Measurements from ENCODE around the gene ADAD2.

ADAD2 gene

GRCh38 chr16:84186685-84187437 is 4.1 kb upstream of the ADAD2 start, which contains the start of gene TAF1C:
TSS of gene TAF1C (minus strand) at chr16:84187057. CDS start at chr16:84184988, 2,069 bp downstream.
- peak; percentile 95 for DNase-seq (ENCODE audit: low read depth, low spot score)
- peak within 1 kb of the TSS; percentile 100 for H3K9ac ChIP-seq (ENCODE audit: insufficient read length, low read depth)
- no peaks in the 10 kb centered on the region for H3K9me3 ChIP-seq (ENCODE audit: insufficient read depth, low read length)
- TF ChIP-seq YY1 (IDR thresholded peaks at IDR 0.05; ENCODE audit: insufficient read depth, insufficient read length) (no peak), SUZ12 (IDR thresholded peaks at IDR 0.05; ENCODE audit: extremely low read depth, insufficient read depth, insufficient read length) (no peak), ZNF274 (IDR thresholded peaks at IDR 0.05; ENCODE audit: low read depth, low read length) (no peak)
- H3K4me1 ChIP-seq (ENCODE audit: insufficient read depth, insufficient read length) = peaks cover 3% of the 10 kb centered on the region
- no peaks in the 10 kb centered on the region for H3K27me3 ChIP-seq (ENCODE audit: insufficient read depth, insufficient read length)
- peaks cover 37% of the 10 kb centered on the region for H3K36me3 ChIP-seq (ENCODE audit: insufficient read depth, insufficient read length, low read length)
- peak within 1 kb of the TSS; percentile 100 for H3K4me3 ChIP-seq (ENCODE audit: insufficient read length, low read depth)

DNA sequence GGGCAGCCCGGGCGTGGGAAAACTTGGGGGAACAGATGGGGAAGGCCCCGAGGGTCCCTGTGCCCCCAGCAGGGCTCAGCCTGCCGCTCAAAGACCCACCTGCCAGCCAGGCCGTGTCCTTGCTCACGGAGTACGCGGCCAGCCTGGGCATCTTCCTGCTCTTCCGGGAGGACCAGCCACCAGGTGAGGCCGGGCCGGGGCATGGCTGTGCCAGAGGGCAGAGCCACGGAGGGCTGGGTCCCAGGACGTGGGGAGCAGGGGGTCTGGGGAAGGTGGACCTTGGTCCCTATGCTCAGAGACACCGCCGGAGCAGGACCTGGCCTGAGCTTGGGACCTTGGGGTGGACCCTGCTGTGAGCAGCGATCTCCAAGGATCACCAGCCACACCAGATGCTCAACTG is 509 bp downstream of the ADAD2 start:
- Histone ChIP-seq H3K36me3 (ENCODE audit: insufficient read depth, insufficient read length, low read length) (no peaks in the 10 kb centered on the region), H3K9me3 (ENCODE audit: insufficient read depth, low read length) (no peaks in the 10 kb centered on the region), H3K27me3 (ENCODE audit: insufficient read depth, insufficient read length) (no peaks in the 10 kb centered on the region), H3K4me3 (ENCODE audit: insufficient read length, low read depth) (no peak overlapping the region), H3K4me1 (ENCODE audit: insufficient read depth, insufficient read length) (peaks cover 15% of the 10 kb centered on the region), H3K9ac (ENCODE audit: insufficient read length, low read depth) (no peak overlapping the region)
- DNase-seq (ENCODE audit: low read depth, low spot score) = no peak
- TF ChIP-seq ZNF274 (IDR thresholded peaks at IDR 0.05; ENCODE audit: low read depth, low read length) = no peak
- no peak for TF ChIP-seq SUZ12 (IDR thresholded peaks at IDR 0.05; ENCODE audit: extremely low read depth, insufficient read depth, insufficient read length)
- no peak for TF ChIP-seq YY1 (IDR thresholded peaks at IDR 0.05; ENCODE audit: insufficient read depth, insufficient read length)

GRCh38 chr16:84193480-84193879 is 2.5 kb downstream of the ADAD2 start:
- Histone ChIP-seq H3K4me1 (ENCODE audit: insufficient read depth, insufficient read length) (peaks cover 19% of the 10 kb centered on the region), H3K9ac (ENCODE audit: insufficient read length, low read depth) (no peak overlapping the region), H3K4me3 (ENCODE audit: insufficient read length, low read depth) (no peak overlapping the region), H3K27me3 (ENCODE audit: insufficient read depth, insufficient read length) (no peaks in the 10 kb centered on the region), H3K9me3 (ENCODE audit: insufficient read depth, low read length) (no peaks in the 10 kb centered on the region), H3K36me3 (ENCODE audit: insufficient read depth, insufficient read length, low read length) (no peaks in the 10 kb centered on the region)
- no peak for DNase-seq (ENCODE audit: low read depth, low spot score)
- no peak for TF ChIP-seq YY1 (IDR thresholded peaks at IDR 0.05; ENCODE audit: insufficient read depth, insufficient read length)
- TF ChIP-seq SUZ12 (IDR thresholded peaks at IDR 0.05; ENCODE audit: extremely low read depth, insufficient read depth, insufficient read length) = no peak
- no peak for TF ChIP-seq ZNF274 (IDR thresholded peaks at IDR 0.05; ENCODE audit: low read depth, low read length)

DNA sequence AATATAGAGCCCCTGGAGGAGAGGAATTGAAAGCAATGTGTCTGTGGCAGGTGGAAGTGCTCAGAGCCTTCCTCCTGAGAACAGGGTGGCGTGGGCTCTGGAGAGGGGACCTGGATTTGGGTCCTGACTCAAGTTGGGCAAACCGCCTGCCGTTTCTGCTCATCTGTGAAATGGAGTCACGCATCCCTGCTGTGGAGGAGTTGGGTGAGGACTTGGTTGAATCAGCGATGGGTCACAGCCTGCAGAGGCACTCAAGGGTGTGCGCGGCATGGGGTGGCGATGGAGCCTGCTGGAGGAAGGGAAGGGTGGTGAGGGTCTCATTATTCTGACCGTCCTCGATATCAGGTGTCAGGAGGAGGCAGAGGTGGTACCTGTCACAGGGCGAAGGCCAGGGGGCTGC is 3.1 kb downstream of the ADAD2 start:
- Histone ChIP-seq H3K4me3 (ENCODE audit: insufficient read length, low read depth) (no peak overlapping the region), H3K4me1 (ENCODE audit: insufficient read depth, insufficient read length) (peaks cover 19% of the 10 kb centered on the region), H3K9ac (ENCODE audit: insufficient read length, low read depth) (no peak overlapping the region), H3K36me3 (ENCODE audit: insufficient read depth, insufficient read length, low read length) (no peaks in the 10 kb centered on the region), H3K27me3 (ENCODE audit: insufficient read depth, insufficient read length) (no peaks in the 10 kb centered on the region), H3K9me3 (ENCODE audit: insufficient read depth, low read length) (no peaks in the 10 kb centered on the region)
- TF ChIP-seq ZNF274 (IDR thresholded peaks at IDR 0.05; ENCODE audit: low read depth, low read length) = no peak
- no peak for TF ChIP-seq SUZ12 (IDR thresholded peaks at IDR 0.05; ENCODE audit: extremely low read depth, insufficient read depth, insufficient read length)
- TF ChIP-seq YY1 (IDR thresholded peaks at IDR 0.05; ENCODE audit: insufficient read depth, insufficient read length) = no peak
- no peak for DNase-seq (ENCODE audit: low read depth, low spot score)

DNA sequence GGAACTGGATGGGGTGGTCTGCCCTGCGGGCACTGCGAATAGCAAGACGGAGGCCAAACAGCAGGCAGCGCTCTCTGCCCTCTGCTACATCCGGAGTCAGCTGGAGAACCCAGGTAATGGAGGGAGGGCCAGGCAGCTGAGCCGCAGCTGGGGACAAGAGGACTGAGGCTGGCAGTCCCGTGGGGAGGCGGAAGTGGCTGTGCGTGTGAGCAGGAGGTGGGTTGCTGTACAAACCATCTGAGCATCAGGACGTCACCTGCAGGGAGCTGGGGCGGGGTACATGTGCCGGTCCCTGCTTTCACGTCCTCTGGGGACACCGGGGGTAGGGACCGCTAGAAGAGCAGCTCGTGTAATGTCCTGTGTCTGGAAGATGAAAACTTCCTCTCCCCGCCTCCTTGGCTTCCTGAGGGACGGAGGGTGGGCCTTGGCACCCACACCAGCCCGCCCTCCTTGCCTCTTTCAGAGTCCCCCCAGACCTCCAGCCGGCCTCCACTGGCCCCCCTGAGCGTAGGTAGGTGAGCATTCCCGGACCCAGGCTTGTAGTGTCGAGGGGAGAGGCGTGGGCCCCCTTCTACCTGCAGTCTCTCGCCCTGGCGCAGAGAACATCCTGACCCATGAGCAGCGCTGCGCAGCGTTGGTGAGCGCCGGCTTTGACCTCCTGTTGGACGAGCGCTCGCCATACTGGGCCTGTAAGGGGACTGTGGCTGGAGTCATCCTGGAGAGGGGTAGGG is 3.7 kb downstream of the ADAD2 start:
- Histone ChIP-seq H3K27me3 (ENCODE audit: insufficient read depth, insufficient read length) (no peaks in the 10 kb centered on the region), H3K4me1 (ENCODE audit: insufficient read depth, insufficient read length) (peaks cover 20% of the 10 kb centered on the region), H3K9me3 (ENCODE audit: insufficient read depth, low read length) (no peaks in the 10 kb centered on the region), H3K36me3 (ENCODE audit: insufficient read depth, insufficient read length, low read length) (no peaks in the 10 kb centered on the region), H3K9ac (ENCODE audit: insufficient read length, low read depth) (no peak overlapping the region), H3K4me3 (ENCODE audit: insufficient read length, low read depth) (no peak overlapping the region)
- TF ChIP-seq ZNF274 (IDR thresholded peaks at IDR 0.05; ENCODE audit: low read depth, low read length) (no peak), SUZ12 (IDR thresholded peaks at IDR 0.05; ENCODE audit: extremely low read depth, insufficient read depth, insufficient read length) (no peak), YY1 (IDR thresholded peaks at IDR 0.05; ENCODE audit: insufficient read depth, insufficient read length) (no peak)
- no peak for DNase-seq (ENCODE audit: low read depth, low spot score)

GRCh38 chr16:84195201-84196093 is 4.5 kb downstream of the ADAD2 start:
- peaks cover 26% of the 10 kb centered on the region for H3K4me1 ChIP-seq (ENCODE audit: insufficient read depth, insufficient read length)
- no peak for TF ChIP-seq YY1 (IDR thresholded peaks at IDR 0.05; ENCODE audit: insufficient read depth, insufficient read length)
- TF ChIP-seq SUZ12 (IDR thresholded peaks at IDR 0.05; ENCODE audit: extremely low read depth, insufficient read depth, insufficient read length) = no peak
- TF ChIP-seq ZNF274 (IDR thresholded peaks at IDR 0.05; ENCODE audit: low read depth, low read length) = no peak
- no peak overlapping the region for H3K4me3 ChIP-seq (ENCODE audit: insufficient read length, low read depth)
- no peaks in the 10 kb centered on the region for H3K36me3 ChIP-seq (ENCODE audit: insufficient read depth, insufficient read length, low read length)
- no peak for DNase-seq (ENCODE audit: low read depth, low spot score)
- no peaks in the 10 kb centered on the region for H3K27me3 ChIP-seq (ENCODE audit: insufficient read depth, insufficient read length)
- H3K9ac ChIP-seq (ENCODE audit: insufficient read length, low read depth) = peak overlapping the region; percentile 44
- H3K9me3 ChIP-seq (ENCODE audit: insufficient read depth, low read length) = no peaks in the 10 kb centered on the region

All from NT2/D1 (cell line).